GM10248 (cell line): ENCODE measurements around the gene MAN1A1.

Source experiments
- CTCF ChIA-PET: fragments of 300-600 bp; sonication (Branson Sonifier 250); formaldehyde crosslinking; extraction: SDS; loops from one replicate; lab custom pipeline; 2021; ENCODE audit warnings: antibody characterized with exemption; lab: Yijun Ruan, JAX
- POLR2A ChIA-PET: fragments of 350-650 bp; sonication (Branson Sonifier 250); formaldehyde crosslinking; extraction: SDS; loops from one replicate; lab custom pipeline; 2020; ENCODE audit warnings: antibody characterized with exemption; lab: Yijun Ruan, JAX
- DNase-seq: peaks from one replicate; pipeline ENCODE4 v3.0.0; 2012; ENCODE audit errors: extremely low spot score
- TF ChIP-seq, protein P1 (sequence below): IDR thresholded peaks from 2 replicates; pipeline ENCODE4 v1.5.1; 2012; ENCODE audit warnings: mild to moderate bottlenecking, low read depth; ENCODE audit errors: extremely low read depth, missing control alignments, control extremely low read depth

MAN1A1 gene

DNA sequence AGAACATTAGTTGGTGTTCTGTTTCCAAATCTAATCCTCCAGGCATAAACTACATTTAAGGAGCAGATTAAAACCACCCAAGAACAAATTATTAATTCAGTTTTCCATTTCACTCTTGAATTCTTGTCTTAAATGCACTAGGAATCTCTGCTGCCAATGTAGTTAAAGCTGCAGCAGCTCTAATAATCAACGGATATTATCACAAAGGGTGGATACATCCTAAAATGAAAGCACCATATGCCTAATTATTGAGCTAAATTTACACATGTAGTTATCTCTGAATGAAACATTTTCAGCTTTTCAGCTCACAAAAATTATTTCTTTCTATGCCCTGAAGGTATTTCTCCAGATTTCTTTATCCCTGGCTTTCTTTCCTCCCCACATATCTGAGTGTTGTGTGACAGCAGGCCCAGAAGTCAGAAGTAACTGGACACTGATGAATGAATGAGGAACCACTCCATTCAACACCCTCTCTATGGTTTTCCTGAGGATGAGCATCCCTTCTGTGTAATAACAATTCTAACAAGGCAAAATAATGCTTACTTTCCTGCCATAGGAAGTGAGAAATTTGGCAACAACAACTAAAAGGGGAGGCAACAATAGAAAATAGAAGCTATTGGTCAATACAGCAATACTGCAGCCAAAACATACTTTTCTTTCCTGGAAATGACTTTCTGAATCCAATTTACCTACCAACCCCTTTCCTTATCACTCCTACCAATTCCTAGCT is 14.9 kb downstream of the MAN1A1 start:
- TF ChIP-seq, protein P1, sequence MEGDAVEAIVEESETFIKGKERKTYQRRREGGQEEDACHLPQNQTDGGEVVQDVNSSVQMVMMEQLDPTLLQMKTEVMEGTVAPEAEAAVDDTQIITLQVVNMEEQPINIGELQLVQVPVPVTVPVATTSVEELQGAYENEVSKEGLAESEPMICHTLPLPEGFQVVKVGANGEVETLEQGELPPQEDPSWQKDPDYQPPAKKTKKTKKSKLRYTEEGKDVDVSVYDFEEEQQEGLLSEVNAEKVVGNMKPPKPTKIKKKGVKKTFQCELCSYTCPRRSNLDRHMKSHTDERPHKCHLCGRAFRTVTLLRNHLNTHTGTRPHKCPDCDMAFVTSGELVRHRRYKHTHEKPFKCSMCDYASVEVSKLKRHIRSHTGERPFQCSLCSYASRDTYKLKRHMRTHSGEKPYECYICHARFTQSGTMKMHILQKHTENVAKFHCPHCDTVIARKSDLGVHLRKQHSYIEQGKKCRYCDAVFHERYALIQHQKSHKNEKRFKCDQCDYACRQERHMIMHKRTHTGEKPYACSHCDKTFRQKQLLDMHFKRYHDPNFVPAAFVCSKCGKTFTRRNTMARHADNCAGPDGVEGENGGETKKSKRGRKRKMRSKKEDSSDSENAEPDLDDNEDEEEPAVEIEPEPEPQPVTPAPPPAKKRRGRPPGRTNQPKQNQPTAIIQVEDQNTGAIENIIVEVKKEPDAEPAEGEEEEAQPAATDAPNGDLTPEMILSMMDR, result no peak
- ChIA-PET POLR2A (interaction anchor here (1.8 kb wide), 1 partner anchor 12 kb away, joined by 6 read pairs; no protein-coding TSS in a partner anchor), CTCF (interaction anchor here (0.9 to 3.7 kb wide), 13 partner anchors 9 to 394 kb away, joined by 3 to 20 read pairs (median 5); no protein-coding TSS in a partner anchor)
- DNase-seq, result no peak

GRCh38 chr6:119333707-119334295 is 15.8 kb downstream of the MAN1A1 start:
- TF ChIP-seq, protein P1, result peak; percentile 47
- ChIA-PET CTCF (interaction anchor here (1.0 to 3.7 kb wide), 14 partner anchors 8 to 394 kb away, joined by 3 to 20 read pairs (median 5); no protein-coding TSS in a partner anchor), POLR2A (interaction anchor here (0.7 kb wide), 1 partner anchor 19 kb away, joined by 4 read pairs; no protein-coding TSS in a partner anchor)
- peak; percentile 26 for DNase-seq

GRCh38 chr6:119333063-119333609 is 16.4 kb downstream of the MAN1A1 start:
- TF ChIP-seq, protein P1, result no peak
- POLR2A ChIA-PET, result interaction anchor here (0.7 kb wide), 1 partner anchor 19 kb away, joined by 4 read pairs; no protein-coding TSS in a partner anchor
- CTCF ChIA-PET, result interaction anchor here (1.0 to 3.7 kb wide), 10 partner anchors 8 to 92 kb away, joined by 3 to 20 read pairs (median 5); no protein-coding TSS in a partner anchor
- DNase-seq, result no peak

DNA sequence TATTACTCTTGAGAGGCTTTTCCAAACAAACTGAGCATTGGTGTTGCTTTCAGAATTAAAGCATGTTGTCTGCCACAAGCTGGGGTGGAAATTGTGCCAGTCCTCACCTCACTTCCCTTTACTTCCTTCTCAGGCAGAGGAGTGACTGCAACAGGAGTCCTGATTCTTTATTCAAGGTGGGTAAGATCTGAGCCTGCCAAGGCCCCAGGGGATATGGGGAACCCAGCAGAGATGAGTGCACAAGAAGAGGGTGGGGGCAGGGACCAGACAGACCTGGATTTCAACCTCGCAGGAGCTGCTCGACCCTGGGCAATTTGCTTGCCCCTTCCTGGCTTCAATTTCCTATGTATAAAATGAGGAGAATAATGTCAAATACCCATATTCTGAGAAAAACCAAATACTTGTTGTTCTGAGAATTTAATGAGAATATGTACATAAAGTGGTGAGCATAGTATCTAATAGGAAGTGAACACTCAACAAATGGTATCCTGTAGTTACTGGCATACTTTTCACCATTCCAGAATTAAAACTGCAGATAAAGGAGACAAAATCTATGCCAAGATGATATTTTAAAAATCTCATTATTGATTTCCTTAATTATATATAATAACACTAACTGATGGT is 17.8 kb downstream of the MAN1A1 start:
- no peak for DNase-seq
- POLR2A ChIA-PET, result interaction anchor here (0.7 kb wide), 1 partner anchor 17 kb away, joined by 3 read pairs; no protein-coding TSS in a partner anchor
- CTCF ChIA-PET, result interaction anchor here (1.2 to 3.7 kb wide), 5 partner anchors 10 to 18 kb away, joined by 4 to 20 read pairs (median 5); no protein-coding TSS in a partner anchor
- TF ChIP-seq, protein P1, result no peak

DNA sequence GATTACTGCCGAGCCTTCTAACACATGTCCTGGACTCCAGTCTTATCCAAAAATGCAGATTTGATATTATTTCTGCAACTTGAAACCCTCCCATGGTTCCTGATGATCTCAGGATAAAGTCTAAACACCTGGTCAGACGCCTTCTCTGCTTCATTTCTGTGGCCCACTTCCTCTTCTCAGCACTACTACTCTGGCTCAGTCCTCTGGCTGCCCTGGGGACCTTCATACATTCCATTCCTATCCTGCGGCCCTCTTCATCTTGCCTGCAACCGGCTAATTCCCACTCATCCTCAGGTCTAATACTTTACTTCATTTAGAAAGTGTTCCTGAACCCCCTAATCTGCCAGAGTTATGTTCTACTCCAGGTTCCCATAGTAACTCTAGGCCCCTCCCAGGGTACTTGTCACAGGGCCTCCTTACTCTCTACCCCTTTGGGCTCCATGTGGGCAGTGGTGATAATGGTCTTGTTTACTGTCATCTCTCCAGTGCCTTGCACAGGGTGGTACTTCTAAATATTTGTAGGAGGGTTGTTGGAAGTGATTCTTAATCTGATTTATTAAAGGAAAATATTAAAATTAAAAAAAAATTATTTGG is 18.9 kb downstream of the MAN1A1 start:
- ChIA-PET CTCF (no interaction called here), POLR2A (no interaction called here)
- TF ChIP-seq, protein P1, result no peak
- no peak for DNase-seq
